NCI-H2081 (cell line): ENCODE data around the gene CEP63.

Experiments
- DNase-seq, 2 experiments: peaks; one replicate each; lab custom pipeline; 2025; lab: John Stamatoyannopoulos, UW

Gene CEP63

GRCh38 chr3:134608023-134608770 is 122.3 kb downstream of the CEP63 start:
- DNase-seq = no peak

GRCh38 chr3:134608771-134609435 is 123.0 kb downstream of the CEP63 start:
- no peak for DNase-seq

GRCh38 chr3:134609821-134610431 is 124.1 kb downstream of the CEP63 start:
- no peak for DNase-seq

GRCh38 chr3:134610432-134611385 is 124.9 kb downstream of the CEP63 start:
- DNase-seq = no peak

- DNase-seq = no peak
Observed at GRCh38 chr3:134611516-134611915, 125.7 kb downstream of the CEP63 start.

GRCh38 chr3:134613006-134613520 is 127.2 kb downstream of the CEP63 start:
- no peak for DNase-seq

- DNase-seq = no peak
Observed at GRCh38 chr3:134614955-134615354, 129.1 kb downstream of the CEP63 start.

GRCh38 chr3:134615743-134616142 is 129.9 kb downstream of the CEP63 start:
- no peak for DNase-seq

GRCh38 chr3:134617608-134618477 is 132.0 kb downstream of the CEP63 start:
- no peak for DNase-seq

GRCh38 chr3:134618478-134619300 is 132.8 kb downstream of the CEP63 start:
- no peak for DNase-seq

- DNase-seq = no peak
Observed at GRCh38 chr3:134619301-134619615, 133.4 kb downstream of the CEP63 start.

- no peak for DNase-seq
Observed at GRCh38 chr3:134619884-134620445, 134.1 kb downstream of the CEP63 start.

GRCh38 chr3:134620476-134621115 is 134.7 kb downstream of the CEP63 start:
- DNase-seq = no peak

GRCh38 chr3:134621854-134622253 is 136.0 kb downstream of the CEP63 start:
- no peak for DNase-seq

- no peak for DNase-seq
Observed at GRCh38 chr3:134622806-134623365, 137.0 kb downstream of the CEP63 start.

- no peak for DNase-seq
Observed at GRCh38 chr3:134623615-134624245, 137.9 kb downstream of the CEP63 start.
